Measurements from ENCODE around the gene MYLK. TPM values are rescaled to one million over a fixed set of nuclear protein-coding genes. Genes with fewer than 3 reads are reported as not detected.

The MYLK gene
- total RNA-seq, 2 experiments from 2014 or later, result 0.22 TPM; not detected in 1

DNA sequence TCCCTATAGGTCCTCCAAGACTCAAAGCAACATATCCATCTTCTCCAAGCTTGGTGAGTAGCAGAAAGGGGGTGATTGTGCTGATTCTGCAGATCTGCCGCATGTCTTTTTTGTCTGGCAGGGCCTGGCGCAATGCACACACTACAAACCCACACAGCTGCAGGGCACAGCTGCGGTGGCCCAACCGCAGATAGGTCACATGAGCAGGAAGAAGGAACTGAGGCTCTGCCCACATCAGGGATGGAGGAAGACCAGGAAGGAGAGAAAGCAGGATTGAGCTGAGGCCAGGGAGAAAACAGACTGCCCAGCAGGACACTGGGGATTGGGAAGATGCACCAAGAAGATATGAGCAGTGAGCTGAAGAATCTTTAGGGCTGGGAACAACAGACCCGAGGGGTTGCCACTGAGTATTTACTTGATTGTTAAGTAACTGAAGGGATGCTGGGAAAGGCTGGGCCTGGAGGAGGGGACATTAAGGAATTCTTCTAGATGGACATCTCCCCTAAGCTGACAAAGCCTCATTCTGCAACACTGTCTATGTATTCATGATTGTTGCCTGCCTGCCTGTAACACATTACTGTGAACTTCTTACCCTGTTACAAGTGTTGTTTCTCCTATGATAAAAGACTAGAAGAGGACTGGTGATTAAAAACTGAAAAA lies 126.7 kb downstream of the MYLK start:
- no peak overlapping the region for H3K4me3 Mint-ChIP-seq
- no peaks in the 10 kb centered on the region for H3K4me1 Mint-ChIP-seq (ENCODE audit: low read depth)
- H3K27ac ChIP-seq (ENCODE audit: low read depth in 1 of 2, low read length in 2 of 2), result no peak overlapping the region
- peak in 2 of 14 experiments; percentile 18 to 20 for DNase-seq
- CTCF ChIA-PET, result no interaction called here
- intact Hi-C loops (cut with DNase I, micrococcal nuclease), result no loop called here
- TF ChIP-seq, protein P1, sequence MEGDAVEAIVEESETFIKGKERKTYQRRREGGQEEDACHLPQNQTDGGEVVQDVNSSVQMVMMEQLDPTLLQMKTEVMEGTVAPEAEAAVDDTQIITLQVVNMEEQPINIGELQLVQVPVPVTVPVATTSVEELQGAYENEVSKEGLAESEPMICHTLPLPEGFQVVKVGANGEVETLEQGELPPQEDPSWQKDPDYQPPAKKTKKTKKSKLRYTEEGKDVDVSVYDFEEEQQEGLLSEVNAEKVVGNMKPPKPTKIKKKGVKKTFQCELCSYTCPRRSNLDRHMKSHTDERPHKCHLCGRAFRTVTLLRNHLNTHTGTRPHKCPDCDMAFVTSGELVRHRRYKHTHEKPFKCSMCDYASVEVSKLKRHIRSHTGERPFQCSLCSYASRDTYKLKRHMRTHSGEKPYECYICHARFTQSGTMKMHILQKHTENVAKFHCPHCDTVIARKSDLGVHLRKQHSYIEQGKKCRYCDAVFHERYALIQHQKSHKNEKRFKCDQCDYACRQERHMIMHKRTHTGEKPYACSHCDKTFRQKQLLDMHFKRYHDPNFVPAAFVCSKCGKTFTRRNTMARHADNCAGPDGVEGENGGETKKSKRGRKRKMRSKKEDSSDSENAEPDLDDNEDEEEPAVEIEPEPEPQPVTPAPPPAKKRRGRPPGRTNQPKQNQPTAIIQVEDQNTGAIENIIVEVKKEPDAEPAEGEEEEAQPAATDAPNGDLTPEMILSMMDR (IDR thresholded peaks at IDR 0.05), result no peak
- H3K27ac Mint-ChIP-seq, result no peak overlapping the region
- no peaks in the 10 kb centered on the region for H3K9me3 ChIP-seq (ENCODE audit: control insufficient read depth in 1 of 2, insufficient read depth in 1 of 2, low read length in 2 of 2)
- POLR2A ChIA-PET, result no interaction called here
- H3K36me3 Mint-ChIP-seq (ENCODE audit: low read depth), result no peaks in the 10 kb centered on the region
- no peak for ATAC-seq (ENCODE audit: poor library complexity)
- H3K27me3 Mint-ChIP-seq, result peaks cover 6% of the 10 kb centered on the region
- H3K27me3 ChIP-seq (ENCODE audit: control insufficient read depth in 1 of 2, insufficient read depth in 2 of 2, low read length in 2 of 2), result peaks cover 0 to 4% of the 10 kb centered on the region in 2 experiments
- H3K4me3 ChIP-seq (ENCODE audit: low read length), result no peak overlapping the region
- peaks cover 3% of the 10 kb centered on the region for H3K4me1 ChIP-seq (ENCODE audit: insufficient read depth, low read length)
- no peaks in the 10 kb centered on the region for H3K36me3 ChIP-seq (ENCODE audit: insufficient read depth, low read length)
- H3K9me3 Mint-ChIP-seq, result no peaks in the 10 kb centered on the region

DNA sequence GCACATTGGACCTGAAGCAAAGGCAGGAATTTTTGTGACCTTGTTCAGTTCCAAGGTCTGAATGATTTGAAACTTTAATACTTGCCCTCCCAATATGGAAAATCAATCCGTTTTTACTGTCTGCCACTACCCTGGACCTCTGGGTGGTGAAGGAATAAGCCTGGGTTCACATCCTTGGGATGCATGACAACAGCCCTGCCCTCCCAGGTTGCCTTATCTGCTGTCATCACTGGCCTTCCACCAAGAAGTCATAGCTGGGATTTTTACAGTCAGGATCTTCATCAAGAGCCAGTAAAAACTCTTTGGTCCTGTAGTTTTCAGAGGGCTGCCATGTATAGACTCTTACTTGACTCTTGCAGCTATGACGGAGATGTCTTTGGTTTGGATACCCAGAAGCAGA lies 128.6 kb downstream of the MYLK start:
- ChIA-PET CTCF (no interaction called here), POLR2A (no interaction called here)
- intact Hi-C loops (cut with DNase I, micrococcal nuclease), result no loop called here
- Histone ChIP-seq H3K27ac (ENCODE audit: low read depth in 1 of 2, low read length in 2 of 2) (no peak overlapping the region), H3K36me3 (ENCODE audit: insufficient read depth, low read length) (no peaks in the 10 kb centered on the region), H3K9me3 (ENCODE audit: control insufficient read depth in 1 of 2, insufficient read depth in 1 of 2, low read length in 2 of 2) (no peaks in the 10 kb centered on the region), H3K4me1 (ENCODE audit: insufficient read depth, low read length) (peaks cover 3% of the 10 kb centered on the region), H3K4me3 (ENCODE audit: low read length) (no peak overlapping the region), H3K27me3 (ENCODE audit: control insufficient read depth in 1 of 2, insufficient read depth in 2 of 2, low read length in 2 of 2) (peaks cover 0 to 6% of the 10 kb centered on the region in 2 experiments)
- Mint-ChIP-seq H3K4me3 (no peak overlapping the region), H3K27ac (no peak overlapping the region), H3K36me3 (ENCODE audit: low read depth) (no peaks in the 10 kb centered on the region), H3K9me3 (no peaks in the 10 kb centered on the region), H3K27me3 (peaks cover 6% of the 10 kb centered on the region), H3K4me1 (ENCODE audit: low read depth) (no peaks in the 10 kb centered on the region)
- TF ChIP-seq, protein P1 (IDR thresholded peaks at IDR 0.05), result no peak
- ATAC-seq (ENCODE audit: poor library complexity) (no peak), DNase-seq (no peak)

DNA sequence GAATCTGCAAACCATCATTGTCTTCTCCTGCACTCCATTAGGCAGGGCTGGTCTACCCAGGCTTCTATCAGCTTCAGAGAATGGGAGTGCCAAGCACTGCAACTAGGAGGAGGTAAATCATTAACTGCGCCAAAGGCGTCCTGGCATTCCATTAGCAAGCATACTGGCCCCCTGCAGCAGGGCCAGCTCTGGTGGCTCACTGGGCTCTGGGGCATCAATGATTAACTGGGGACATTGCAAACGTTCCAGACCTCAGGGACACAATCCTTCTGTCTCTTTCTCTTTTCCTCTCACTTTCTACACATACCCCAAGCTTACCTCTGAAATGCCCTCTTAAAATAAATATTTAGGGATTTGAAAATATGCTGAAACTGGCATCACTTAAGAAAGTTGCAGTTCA lies 129.0 kb downstream of the MYLK start:
- H3K36me3 Mint-ChIP-seq (ENCODE audit: low read depth), result no peaks in the 10 kb centered on the region

More for the DNA sequence above, 129.0 kb downstream of the MYLK start:
- Histone ChIP-seq H3K27me3 (ENCODE audit: control insufficient read depth in 1 of 2, insufficient read depth in 2 of 2, low read length in 2 of 2) (peaks cover 0 to 6% of the 10 kb centered on the region in 2 experiments), H3K27ac (ENCODE audit: low read depth in 1 of 2, low read length in 2 of 2) (no peak overlapping the region), H3K4me1 (ENCODE audit: insufficient read depth, low read length) (peaks cover 3% of the 10 kb centered on the region), H3K36me3 (ENCODE audit: insufficient read depth, low read length) (no peaks in the 10 kb centered on the region), H3K4me3 (ENCODE audit: low read length) (no peak overlapping the region), H3K9me3 (ENCODE audit: control insufficient read depth in 1 of 2, insufficient read depth in 1 of 2, low read length in 2 of 2) (no peaks in the 10 kb centered on the region)
- Mint-ChIP-seq H3K4me3 (no peak overlapping the region), H3K27me3 (peaks cover 6% of the 10 kb centered on the region), H3K4me1 (ENCODE audit: low read depth) (no peaks in the 10 kb centered on the region), H3K9me3 (no peaks in the 10 kb centered on the region), H3K27ac (no peak overlapping the region)
- DNase-seq (no peak), ATAC-seq (ENCODE audit: poor library complexity) (no peak)
- POLR2A ChIA-PET, result no interaction called here
- CTCF ChIA-PET, result no interaction called here
- TF ChIP-seq, protein P1 (IDR thresholded peaks at IDR 0.05), result no peak
- intact Hi-C loops (cut with DNase I, micrococcal nuclease), result no loop called here
